IPS DF 6.9 (cell line): ENCODE measurements around the gene TRAIP.
"Not testable (repeated sequence)": the region's sequence is repeated elsewhere in the genome, so short reads cannot be mapped to it uniquely, and the experiment has no call there.

Source experiments
- DNase-seq: peaks from one replicate; pipeline ENCODE4 v3.0.0-alpha.2; 2013; ENCODE audit warnings: low read depth, low spot score
- H3K27ac ChIP-seq: one replicate; pipeline ENCODE4 v1.5.1; 2013; ENCODE audit warnings: low read length, control low read depth
- H3K27me3 ChIP-seq: 2 replicates; pipeline ENCODE4 v1.6.1; 2013; ENCODE audit warnings: mild to moderate bottlenecking, low read length; ENCODE audit not compliant: control insufficient read depth, insufficient read depth
- H3K36me3 ChIP-seq: 2 replicates; pipeline ENCODE4 v1.6.1; 2013; ENCODE audit warnings: low read length; ENCODE audit not compliant: control insufficient read depth, insufficient read depth
- H3K4me1 ChIP-seq: 2 replicates; pipeline ENCODE4 v1.6.1; 2013; ENCODE audit warnings: low read length; ENCODE audit not compliant: control insufficient read depth, insufficient read depth
- H3K4me3 ChIP-seq: 2 replicates; pipeline ENCODE4 v1.5.1; 2013; ENCODE audit warnings: mild to moderate bottlenecking, low read length
- H3K9me3 ChIP-seq: 2 replicates; pipeline ENCODE4 v1.6.1; 2013; ENCODE audit warnings: low read length, inconsistent platforms; ENCODE audit not compliant: control insufficient read depth, insufficient read depth
- WGBS: extraction: QIAGEN DNeasy Blood & Tissue Kit; methylation state at CpG from one replicate; pipeline ENCODE4 v1.1.7; 2013; ENCODE audit warnings: mixed read lengths, missing lambda C conversion rate; ENCODE audit not compliant: insufficient read length, insufficient coverage; 5-methylcytosine and 5-hydroxymethylcytosine counted together

Gene TRAIP

DNA sequence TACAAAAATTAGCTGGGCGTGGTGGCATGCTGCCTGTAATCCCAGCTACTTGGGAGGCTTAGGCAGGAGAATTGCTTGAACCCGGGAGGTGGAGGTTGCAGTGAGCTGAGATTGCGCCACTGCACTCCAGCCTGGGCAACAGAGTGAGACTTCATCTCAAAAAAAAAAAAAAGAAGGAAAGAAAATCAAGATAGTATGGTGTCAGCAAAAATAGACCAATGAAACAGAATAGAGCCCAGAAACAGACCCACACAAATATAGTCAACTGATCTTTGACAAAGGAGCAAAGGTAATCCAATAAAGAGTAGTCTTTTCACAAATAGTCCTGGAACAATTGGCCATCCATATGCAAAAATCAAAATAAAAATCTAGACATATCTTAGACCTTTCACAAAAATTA, 33.2 kb downstream of the TRAIP start:
- H3K9me3 ChIP-seq, DNase-seq, H3K27ac ChIP-seq, H3K36me3 ChIP-seq, H3K4me1 ChIP-seq, H3K27me3 ChIP-seq, H3K4me3 ChIP-seq: not testable (repeated sequence)
- WGBS, result no CpG with 5 or more reads among the region's 3 CpGs

DNA sequence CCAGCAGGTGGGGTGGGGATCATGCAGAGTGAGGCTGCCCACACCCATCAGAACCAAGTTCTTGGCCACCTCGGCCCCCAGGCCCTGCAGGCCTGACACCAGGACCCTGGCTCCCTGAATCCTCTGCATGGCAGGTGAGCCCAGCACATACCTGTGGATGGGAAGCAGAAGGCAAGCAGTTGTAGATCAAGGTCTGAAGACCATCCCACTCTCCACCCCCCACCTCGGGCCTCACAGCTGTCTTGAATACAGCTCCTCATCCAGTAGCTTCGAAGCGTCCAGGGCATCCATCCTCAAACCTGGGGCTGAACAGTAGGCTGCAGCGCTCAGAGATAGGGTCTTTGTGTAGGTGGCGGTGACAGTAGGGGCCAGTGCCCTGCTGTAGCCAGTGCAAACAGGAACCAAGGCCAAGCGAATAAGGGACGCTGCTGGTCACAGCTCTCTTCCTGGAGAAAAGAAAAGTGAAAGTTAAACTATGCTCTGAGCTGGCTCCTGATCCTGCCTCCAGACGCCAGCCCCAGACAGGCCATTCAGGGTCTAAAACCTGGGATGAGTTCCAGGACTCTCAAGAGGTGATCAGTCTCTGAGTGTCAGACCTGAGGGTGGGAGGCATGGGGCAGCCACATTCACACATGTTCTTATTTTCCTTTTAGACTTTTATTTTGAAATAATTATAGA, 42.7 kb downstream of the TRAIP start, which contains the start of gene UBA7:
Gene UBA7, minus strand, starts transcription at position 457 of the 678 bp plus-strand sequence. Its CDS starts 166 bp downstream, at position 291.
- H3K4me1 ChIP-seq, result no peaks in the 10 kb centered on the region
- H3K4me3 ChIP-seq, result no peak within 1 kb of the TSS
- no peak within 1 kb of the TSS for H3K27ac ChIP-seq
- no peak for DNase-seq
- WGBS, result no CpG with 5 or more reads among the region's 9 CpGs
- H3K9me3 ChIP-seq, result no peaks in the 10 kb centered on the region
- no peaks in the 10 kb centered on the region; the same call in 1 of the 2 replicates for H3K36me3 ChIP-seq
- H3K27me3 ChIP-seq, result no peaks in the 10 kb centered on the region

DNA sequence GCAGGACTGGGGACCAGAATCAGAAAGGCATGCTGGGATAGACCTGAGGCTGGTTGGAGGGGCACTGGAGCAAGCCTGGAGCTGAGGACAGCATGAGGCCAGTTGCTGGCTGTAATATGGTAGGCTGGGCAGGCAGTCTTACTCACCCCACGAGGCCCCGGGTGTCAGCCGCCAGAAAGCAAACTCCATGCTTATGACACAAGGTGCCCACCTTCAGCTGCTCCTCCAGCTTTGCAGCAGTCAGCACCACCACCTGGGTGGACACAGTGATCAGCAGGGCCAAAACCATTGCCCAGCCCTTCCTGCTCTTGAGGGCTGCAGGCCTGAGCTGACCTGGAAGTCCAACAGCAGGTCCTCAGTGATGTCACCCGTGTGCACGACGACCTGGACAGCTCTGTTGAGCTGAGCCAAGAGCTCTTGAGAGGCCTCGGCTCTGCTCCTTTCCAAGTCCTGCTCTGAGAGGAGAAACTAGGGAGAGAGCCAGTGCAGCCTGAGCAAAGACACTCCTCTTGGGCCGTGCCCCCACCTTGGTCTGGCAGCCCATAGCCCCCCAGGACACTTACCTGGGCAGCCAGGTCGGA, 43.4 kb downstream of the TRAIP start:
- no peak for DNase-seq
- Histone ChIP-seq H3K4me1 (no peaks in the 10 kb centered on the region), H3K27me3 (no peaks in the 10 kb centered on the region), H3K27ac (no peak overlapping the region), H3K36me3 (no peaks in the 10 kb centered on the region; the same call in 1 of the 2 replicates), H3K4me3 (no peak overlapping the region), H3K9me3 (no peaks in the 10 kb centered on the region)
- no CpG with 5 or more reads among the region's 9 CpGs for WGBS

DNA sequence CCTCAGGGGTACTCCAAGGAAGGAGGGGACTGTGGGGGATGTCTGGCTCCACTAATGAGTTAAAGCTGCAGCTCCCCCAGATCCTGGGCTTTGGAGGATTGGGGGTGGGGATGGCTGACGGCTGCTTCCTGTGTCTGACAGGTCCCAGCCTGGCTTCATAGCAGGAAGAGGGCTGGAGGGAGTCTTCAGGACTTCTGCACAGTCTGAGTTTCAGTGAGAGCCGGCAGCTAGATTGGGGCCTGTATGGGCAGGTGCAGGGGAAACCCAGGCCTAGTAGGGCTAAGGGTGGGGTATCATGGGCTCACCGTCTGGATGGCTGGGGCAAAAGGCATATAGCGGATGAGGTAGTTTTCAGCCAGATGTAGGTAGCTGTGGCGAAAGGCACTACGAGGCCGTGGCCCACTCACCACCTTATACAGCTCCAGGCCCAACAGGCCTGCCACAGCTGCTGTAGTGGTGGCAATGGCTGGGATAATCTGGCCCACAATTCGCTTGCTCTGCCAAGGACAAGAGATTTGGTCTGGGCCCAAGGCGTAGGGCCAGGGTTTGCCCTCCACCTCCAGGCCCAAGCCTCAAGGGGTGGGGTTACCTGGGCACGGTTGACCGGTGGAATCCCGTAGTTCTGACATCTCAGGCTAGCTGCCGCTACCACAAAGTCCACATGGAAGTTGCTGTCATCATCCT, 48.8 kb downstream of the TRAIP start:
- no peaks in the 10 kb centered on the region for H3K36me3 ChIP-seq
- DNase-seq, result no peak
- WGBS, result no CpG with 5 or more reads among the region's 13 CpGs
- H3K4me1 ChIP-seq, result peaks cover 13% of the 10 kb centered on the region
- no peak overlapping the region for H3K27ac ChIP-seq
- no peak overlapping the region for H3K4me3 ChIP-seq
- H3K27me3 ChIP-seq, result no peaks in the 10 kb centered on the region; the same call in 1 of the 2 replicates
- H3K9me3 ChIP-seq, result no peaks in the 10 kb centered on the region

- DNase-seq, result no peak
- Histone ChIP-seq H3K36me3 (no peaks in the 10 kb centered on the region), H3K27me3 (no peaks in the 10 kb centered on the region; the same call in 1 of the 2 replicates), H3K4me1 (peaks cover 13% of the 10 kb centered on the region), H3K27ac (no peak overlapping the region), H3K4me3 (no peak overlapping the region), H3K9me3 (no peaks in the 10 kb centered on the region)
- WGBS, result no CpG with 5 or more reads among the region's 2 CpGs
Observed at GRCh38 chr3:49806850-49807249, 49.5 kb downstream of the TRAIP start.

DNA sequence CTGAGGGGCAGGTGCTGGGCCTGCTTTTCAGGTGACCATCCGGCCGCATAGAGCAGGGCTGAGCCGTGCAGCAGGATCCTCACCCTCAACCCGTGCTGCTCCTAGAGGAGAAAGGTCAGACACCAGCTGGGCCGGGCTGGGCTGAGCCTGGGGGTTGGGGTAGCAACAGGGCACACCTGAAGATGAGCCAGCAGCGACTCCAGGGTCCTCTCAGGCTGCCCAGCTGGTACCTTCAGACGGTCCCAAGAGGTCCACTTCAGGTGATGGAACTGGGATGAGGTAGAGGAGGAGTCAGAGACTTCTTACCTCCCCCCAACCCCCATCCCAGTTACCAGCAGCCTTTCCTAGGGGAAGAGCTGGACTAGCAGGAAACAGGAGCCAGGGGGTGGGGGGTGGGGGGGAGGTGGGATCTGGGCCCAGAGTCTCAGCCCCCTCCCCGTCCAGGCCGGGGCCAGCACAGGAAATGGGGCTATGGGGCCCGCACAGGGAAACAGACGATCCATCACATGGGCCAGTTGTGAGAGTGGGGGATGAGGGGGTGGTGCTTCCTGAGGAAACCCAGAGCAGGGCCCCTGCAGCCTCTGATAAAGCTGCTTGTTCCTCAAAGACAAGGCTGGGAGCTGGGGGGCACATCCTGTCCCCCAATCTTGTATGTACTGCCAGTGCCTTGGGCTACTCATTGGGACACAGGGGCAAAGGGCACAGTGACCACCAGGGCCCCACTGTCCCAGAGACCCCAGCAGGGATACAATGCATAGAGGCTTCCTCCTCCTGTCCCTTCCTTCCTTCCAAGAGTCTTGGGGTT, 50.3 kb downstream of the TRAIP start:
- no peaks in the 10 kb centered on the region for H3K36me3 ChIP-seq
- DNase-seq, result no peak
- H3K9me3 ChIP-seq, result no peaks in the 10 kb centered on the region
- H3K4me3 ChIP-seq, result no peak overlapping the region
- no CpG with 5 or more reads among the region's 11 CpGs for WGBS
- no peaks in the 10 kb centered on the region; the same call in 1 of the 2 replicates for H3K27me3 ChIP-seq
- H3K4me1 ChIP-seq, result peaks cover 13% of the 10 kb centered on the region
- H3K27ac ChIP-seq, result no peak overlapping the region

- no peak for DNase-seq
- H3K27ac ChIP-seq, result no peak overlapping the region
- no peaks in the 10 kb centered on the region for H3K9me3 ChIP-seq
- H3K4me1 ChIP-seq, result peaks cover 13% of the 10 kb centered on the region
- no peaks in the 10 kb centered on the region for H3K36me3 ChIP-seq
- WGBS, result no CpG with 5 or more reads among the region's 3 CpGs
- H3K27me3 ChIP-seq, result no peaks in the 10 kb centered on the region; the same call in 1 of the 2 replicates
- H3K4me3 ChIP-seq, result no peak overlapping the region
Observed at GRCh38 chr3:49805367-49805782, 51.0 kb downstream of the TRAIP start.

DNA sequence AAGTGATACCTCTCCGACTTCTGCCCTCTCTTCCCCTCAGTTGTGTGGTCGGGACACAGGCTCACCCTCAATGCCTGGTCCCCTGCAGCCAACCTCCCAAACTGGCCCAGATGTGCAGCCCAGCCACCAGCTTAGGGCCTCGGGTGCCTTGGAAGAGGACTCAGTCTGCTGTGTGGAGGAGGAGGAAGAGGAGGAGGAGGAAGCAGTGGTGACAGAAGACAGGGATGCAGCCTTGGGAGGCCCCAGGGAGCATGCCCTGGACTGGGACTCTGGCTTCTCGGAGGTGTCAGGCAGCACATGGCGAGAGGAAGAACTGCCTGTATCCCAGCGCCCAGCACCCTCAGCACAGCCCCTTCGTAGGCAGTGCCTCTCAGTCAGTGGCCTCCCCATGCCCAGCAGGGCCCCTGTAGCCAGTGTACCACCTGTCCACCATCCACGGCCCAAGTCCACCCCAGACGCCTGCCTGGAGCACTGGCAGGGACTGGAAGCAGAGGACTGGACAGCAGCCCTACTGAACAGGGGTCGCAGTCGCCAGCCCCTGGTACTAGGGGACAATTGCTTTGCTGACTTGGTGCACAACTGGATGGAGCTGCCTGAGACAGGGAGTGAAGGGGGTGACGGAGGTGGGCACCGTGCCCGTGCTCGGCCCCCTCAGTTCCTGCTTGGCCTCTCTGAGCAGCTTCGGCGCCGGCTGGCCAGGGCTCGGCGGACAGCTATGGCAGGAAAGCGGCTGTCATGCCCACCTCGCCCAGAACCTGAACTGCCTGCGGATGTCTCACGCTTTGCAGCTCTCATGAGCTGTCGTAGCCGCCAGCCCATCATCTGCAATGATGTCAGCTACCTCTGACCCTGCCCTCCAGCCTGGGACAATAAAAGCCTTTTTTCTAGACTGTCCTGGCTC, 52.0 kb downstream of the TRAIP start:
- Histone ChIP-seq H3K36me3 (no peaks in the 10 kb centered on the region), H3K27ac (no peak overlapping the region), H3K9me3 (no peaks in the 10 kb centered on the region), H3K4me1 (peaks cover 13% of the 10 kb centered on the region), H3K27me3 (no peaks in the 10 kb centered on the region; the same call in 1 of the 2 replicates), H3K4me3 (no peak overlapping the region)
- WGBS, result no CpG with 5 or more reads among the region's 26 CpGs
- no peak for DNase-seq

DNA sequence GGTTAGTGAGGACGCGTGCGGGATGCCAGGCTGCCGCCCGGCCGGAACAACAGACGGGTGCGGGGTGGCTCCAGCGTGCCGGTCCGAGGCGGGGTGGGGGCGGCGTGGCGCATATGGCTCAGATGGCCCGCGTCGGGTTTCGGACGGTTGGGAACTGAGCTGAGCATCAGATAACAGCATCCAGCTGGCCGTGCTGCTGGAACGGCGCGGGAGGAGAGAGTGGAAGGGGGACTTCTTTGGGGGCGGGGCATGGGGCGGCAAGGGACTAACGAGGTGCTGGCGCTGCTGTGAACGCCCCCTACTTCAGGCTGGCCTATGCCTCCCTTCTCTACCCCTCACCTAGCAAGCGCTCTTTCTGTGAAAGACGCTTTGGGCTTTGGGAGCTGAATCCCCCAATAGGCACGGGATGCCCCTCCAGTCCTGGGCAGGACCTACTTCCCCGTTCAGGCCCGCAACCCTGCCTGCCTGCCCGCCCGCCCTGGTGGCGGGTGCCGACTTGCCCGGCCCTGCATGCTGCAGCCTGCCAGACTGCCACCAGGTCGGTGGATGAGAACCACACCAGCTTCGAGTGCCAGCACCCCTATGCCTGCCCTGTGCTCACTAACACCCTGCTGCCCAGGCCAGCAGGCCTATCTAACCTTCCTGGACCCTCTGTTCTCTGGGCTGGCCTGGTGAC, 52.8 kb downstream of the TRAIP start:
- H3K27me3 ChIP-seq, result no peaks in the 10 kb centered on the region; the same call in 1 of the 2 replicates
- DNase-seq, result no peak
- H3K9me3 ChIP-seq, result no peaks in the 10 kb centered on the region
- H3K27ac ChIP-seq, result no peak overlapping the region
- no peaks in the 10 kb centered on the region for H3K36me3 ChIP-seq
- peaks cover 13% of the 10 kb centered on the region for H3K4me1 ChIP-seq
- H3K4me3 ChIP-seq, result peak overlapping the region; percentile 42
- no CpG with 5 or more reads among the region's 41 CpGs for WGBS
